Measurements from ENCODE around the gene TANGO2. TPM values are rescaled to one million over a fixed set of nuclear protein-coding genes. Genes with fewer than 3 reads are reported as not detected.

The TANGO2 gene
- total and polyA plus RNA-seq, 10 donors: 18.7 to 72.2 (median 55.1) TPM

DNA sequence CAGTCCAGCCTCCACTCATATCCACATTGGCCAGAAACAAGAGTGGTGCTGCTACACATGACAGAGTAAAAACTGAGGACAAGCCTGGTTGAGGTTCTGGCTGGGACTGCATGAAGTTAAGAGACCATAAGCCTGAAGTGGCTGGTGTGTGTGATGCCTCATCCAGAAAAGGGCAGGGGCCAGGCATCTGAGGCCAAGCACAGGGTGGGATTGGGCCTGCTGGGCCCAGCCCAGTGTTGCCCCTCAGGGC, 29.6 kb upstream of the TANGO2 start:
- no peak for TF ChIP-seq POLR2A (IDR thresholded peaks at IDR 0.05)
- Histone ChIP-seq H3K4me1 (peaks cover under 1 to 44% (median 19%) of the 10 kb centered on the region in 6 donors), H3K9me3 (no peaks in the 10 kb centered on the region), H3K36me3 (no peaks in the 10 kb centered on the region), H3K27me3 (replicated peaks in 1 of 7) (peaks cover 0 to 2% (median 0%) of the 10 kb centered on the region in 7 donors), H3K4me3 (no peak overlapping the region), H3K27ac (peak overlapping the region in 7 of 8 donors; percentile 29 to 86 (median 83))
- no peak for DNase-seq
- intact Hi-C loops (cut with DNase I; ENCODE audit: low total_unique reads): no loop called here

GRCh38 chr22:19991645-19992451, 29.1 kb upstream of the TANGO2 start:
- intact Hi-C loops (cut with DNase I; ENCODE audit: low total_unique reads): no loop called here
- no peaks in the 10 kb centered on the region for H3K36me3 ChIP-seq
- H3K9me3 ChIP-seq: no peaks in the 10 kb centered on the region
- peak overlapping the region in 7 of 8 donors; percentile 29 to 86 (median 83) for H3K27ac ChIP-seq
- no peak overlapping the region for H3K4me3 ChIP-seq
- WGBS, 5 donors: 85 to 96% (median 91%) methylated on average over 11 to 23 of the region's 23 CpGs
- H3K4me1 ChIP-seq: peaks cover 0 to 44% (median 14%) of the 10 kb centered on the region in 6 donors
- no peak for TF ChIP-seq POLR2A (IDR thresholded peaks at IDR 0.05)
- no peak for TF ChIP-seq CTCF (IDR thresholded peaks at IDR 0.05 in 8 of 11, conservative IDR thresholded peaks at IDR 0.05 in 3 of 11)
- no peak for TF ChIP-seq POLR2AphosphoS5 (IDR thresholded peaks at IDR 0.05)
- H3K27me3 ChIP-seq (replicated peaks in 1 of 7): no peaks in the 10 kb centered on the region
- DNase-seq: peak; percentile 53

GRCh38 chr22:19992481-19992911, 28.4 kb upstream of the TANGO2 start:
- 85 to 95% (median 91%) methylated on average over 4 to 7 of the region's 7 CpGs for WGBS, 5 donors
- H3K27ac ChIP-seq: peak overlapping the region in 3 of 8 donors; percentile 4 to 83 (median 8)
- intact Hi-C loops (cut with DNase I; ENCODE audit: low total_unique reads): no loop called here

GRCh38 chr22:19992921-19993355, 28.0 kb upstream of the TANGO2 start:
- peak; percentile 44 for DNase-seq
- H3K4me1 ChIP-seq: peaks cover 0 to 38% (median 10%) of the 10 kb centered on the region in 6 donors
- H3K9me3 ChIP-seq: no peaks in the 10 kb centered on the region
- intact Hi-C loops (cut with DNase I; ENCODE audit: low total_unique reads): no loop called here
- H3K27ac ChIP-seq: peak overlapping the region in 3 of 8 donors; percentile 4 to 83 (median 8)
- TF ChIP-seq POLR2AphosphoS5 (IDR thresholded peaks at IDR 0.05) (no peak), POLR2A (IDR thresholded peaks at IDR 0.05) (no peak), CTCF (IDR thresholded peaks at IDR 0.05 in 8 of 11, conservative IDR thresholded peaks at IDR 0.05 in 3 of 11) (no peak)
- WGBS, 5 donors: 80 to 91% (median 86%) methylated on average over 5 to 6 of the region's 6 CpGs
- no peaks in the 10 kb centered on the region for H3K27me3 ChIP-seq (replicated peaks in 1 of 7)
- H3K36me3 ChIP-seq: no peaks in the 10 kb centered on the region
- H3K4me3 ChIP-seq: no peak overlapping the region

More at GRCh38 chr22:19992481-19992911, 28.4 kb upstream of the TANGO2 start:
- no peaks in the 10 kb centered on the region for H3K27me3 ChIP-seq (replicated peaks in 1 of 7)
- H3K9me3 ChIP-seq: no peaks in the 10 kb centered on the region
- no peak overlapping the region for H3K4me3 ChIP-seq
- peaks cover 0 to 39% (median 11%) of the 10 kb centered on the region in 6 donors for H3K4me1 ChIP-seq
- no peaks in the 10 kb centered on the region for H3K36me3 ChIP-seq
- no peak for TF ChIP-seq POLR2AphosphoS5 (IDR thresholded peaks at IDR 0.05)
- no peak for TF ChIP-seq POLR2A (IDR thresholded peaks at IDR 0.05)
- no peak for TF ChIP-seq CTCF (IDR thresholded peaks at IDR 0.05 in 8 of 11, conservative IDR thresholded peaks at IDR 0.05 in 3 of 11)
- peak; percentile 54 for DNase-seq
